Measurements from ENCODE around the gene RASAL1. TPM values are rescaled to one million over a fixed set of nuclear protein-coding genes. Genes with fewer than 3 reads are reported as not detected.

The RASAL1 gene
- total and polyA plus RNA-seq, 2 experiments from 2014 or later = not detected

- no peaks in the 10 kb centered on the region for H3K9me3 ChIP-seq (ENCODE audit: low read depth)
- in situ Hi-C loops (cut with MboI) = no loop called here
- H3K27me3 ChIP-seq (replicated peaks; ENCODE audit: insufficient read depth) = no peaks in the 10 kb centered on the region
- no peaks in the 10 kb centered on the region for H4K20me1 ChIP-seq (ENCODE audit: insufficient read depth)
- no peaks in the 10 kb centered on the region for H3K36me3 ChIP-seq (ENCODE audit: low read depth)
- no peak for DNase-seq
- H3K4me3 ChIP-seq = no peak overlapping the region
- H3K9ac ChIP-seq = no peak overlapping the region
- H3K79me2 ChIP-seq (ENCODE audit: insufficient read depth) = no peaks in the 10 kb centered on the region
- H3F3A ChIP-seq (ENCODE audit: insufficient read depth) = no peaks in the 10 kb centered on the region
- no peak overlapping the region for H3K4me2 ChIP-seq (ENCODE audit: unreplicated experiment)
- TF ChIP-seq EZH2phosphoT487 (IDR thresholded peaks at IDR 0.05; ENCODE audit: insufficient read depth, low read depth) (no peak), EZH2 (IDR thresholded peaks at IDR 0.05; ENCODE audit: insufficient read depth, poor library complexity, severe bottlenecking) (no peak)
- no peaks in the 10 kb centered on the region for H3K9me2 ChIP-seq (ENCODE audit: insufficient read depth)
- H3K27ac ChIP-seq = no peak overlapping the region
- no peak overlapping the region for H2AFZ ChIP-seq
- no peaks in the 10 kb centered on the region for H3K4me1 ChIP-seq (ENCODE audit: insufficient read depth)
- 42 to 45% methylated on average over 9 of the region's 9 CpGs for WGBS, 2 experiments (ENCODE audit: low coverage in 1 of 2, low lambda C conversion rate in 2 of 2, missing lambda C conversion rate in 2 of 2)
Observed at GRCh38 chr12:113128802-113129663, 6.5 kb downstream of the RASAL1 start.

GRCh38 chr12:113127791-113128199 lies 7.8 kb downstream of the RASAL1 start:
- in situ Hi-C loops (cut with MboI) = no loop called here
- H3F3A ChIP-seq (ENCODE audit: insufficient read depth) = no peaks in the 10 kb centered on the region
- no peak for TF ChIP-seq EZH2 (IDR thresholded peaks at IDR 0.05; ENCODE audit: insufficient read depth, poor library complexity, severe bottlenecking)
- no peak for TF ChIP-seq EZH2phosphoT487 (IDR thresholded peaks at IDR 0.05; ENCODE audit: insufficient read depth, low read depth)

GRCh38 chr12:113120670-113121370 lies 14.7 kb downstream of the RASAL1 start:
- DNase-seq = no peak

More at GRCh38 chr12:113127791-113128199, 7.8 kb downstream of the RASAL1 start:
- H3K27ac ChIP-seq = no peak overlapping the region
- no peaks in the 10 kb centered on the region for H3K4me1 ChIP-seq (ENCODE audit: insufficient read depth)
- H3K9me3 ChIP-seq (ENCODE audit: low read depth) = no peaks in the 10 kb centered on the region
- no peaks in the 10 kb centered on the region for H3K36me3 ChIP-seq (ENCODE audit: low read depth)
- DNase-seq = no peak
- H3K9ac ChIP-seq = no peak overlapping the region
- H2AFZ ChIP-seq = no peak overlapping the region
- no peaks in the 10 kb centered on the region for H3K9me2 ChIP-seq (ENCODE audit: insufficient read depth)
- H3K4me2 ChIP-seq (ENCODE audit: unreplicated experiment) = no peak overlapping the region
- no peaks in the 10 kb centered on the region for H3K79me2 ChIP-seq (ENCODE audit: insufficient read depth)
- H4K20me1 ChIP-seq (ENCODE audit: insufficient read depth) = no peaks in the 10 kb centered on the region
- H3K4me3 ChIP-seq = no peak overlapping the region
- 30 to 31% methylated on average over 13 to 15 of the region's 15 CpGs for WGBS, 2 experiments (ENCODE audit: low coverage in 1 of 2, low lambda C conversion rate in 2 of 2, missing lambda C conversion rate in 2 of 2)
- H3K27me3 ChIP-seq (replicated peaks; ENCODE audit: insufficient read depth) = 0 out of 2 replicates have a peak, but pooled peaks cover 5% of the 10 kb centered on the region

GRCh38 chr12:113119980-113120669 lies 15.4 kb downstream of the RASAL1 start:
- Histone ChIP-seq H2AFZ (no peak overlapping the region), H4K20me1 (ENCODE audit: insufficient read depth) (no peaks in the 10 kb centered on the region), H3K36me3 (ENCODE audit: low read depth) (no peaks in the 10 kb centered on the region), H3K27me3 (replicated peaks; ENCODE audit: insufficient read depth) (0 out of 2 replicates have a peak, but pooled peaks cover 12% of the 10 kb centered on the region), H3K9me3 (ENCODE audit: low read depth) (no peaks in the 10 kb centered on the region), H3K9ac (no peak overlapping the region), H3K4me3 (no peak overlapping the region), H3K27ac (no peak overlapping the region), H3K79me2 (ENCODE audit: insufficient read depth) (no peaks in the 10 kb centered on the region), H3K4me1 (ENCODE audit: insufficient read depth) (no peaks in the 10 kb centered on the region), H3K4me2 (ENCODE audit: unreplicated experiment) (no peak overlapping the region), H3K9me2 (ENCODE audit: insufficient read depth) (no peaks in the 10 kb centered on the region), H3F3A (ENCODE audit: insufficient read depth) (no peaks in the 10 kb centered on the region)
- no peak for DNase-seq
- 12 to 21% methylated on average over 4 of the region's 4 CpGs for WGBS, 2 experiments (ENCODE audit: low coverage in 1 of 2, low lambda C conversion rate in 2 of 2, missing lambda C conversion rate in 2 of 2)
- TF ChIP-seq EZH2 (IDR thresholded peaks at IDR 0.05; ENCODE audit: insufficient read depth, poor library complexity, severe bottlenecking) = no peak
- no peak for TF ChIP-seq EZH2phosphoT487 (IDR thresholded peaks at IDR 0.05; ENCODE audit: insufficient read depth, low read depth)
- in situ Hi-C loops (cut with MboI) = no loop called here

More at GRCh38 chr12:113120670-113121370, 14.7 kb downstream of the RASAL1 start:
- 0 out of 2 replicates have a peak, but pooled peaks cover 12% of the 10 kb centered on the region for H3K27me3 ChIP-seq (replicated peaks; ENCODE audit: insufficient read depth)
- H3K4me1 ChIP-seq (ENCODE audit: insufficient read depth) = no peaks in the 10 kb centered on the region
- H4K20me1 ChIP-seq (ENCODE audit: insufficient read depth) = no peaks in the 10 kb centered on the region
- no peaks in the 10 kb centered on the region for H3K36me3 ChIP-seq (ENCODE audit: low read depth)
- no peak overlapping the region for H3K4me2 ChIP-seq (ENCODE audit: unreplicated experiment)
- H3K4me3 ChIP-seq = no peak overlapping the region
- no peaks in the 10 kb centered on the region for H3F3A ChIP-seq (ENCODE audit: insufficient read depth)
- H3K9me3 ChIP-seq (ENCODE audit: low read depth) = no peaks in the 10 kb centered on the region
- H3K9ac ChIP-seq = no peak overlapping the region
- H2AFZ ChIP-seq = no peak overlapping the region
- no peak overlapping the region for H3K27ac ChIP-seq
- H3K79me2 ChIP-seq (ENCODE audit: insufficient read depth) = no peaks in the 10 kb centered on the region
- TF ChIP-seq EZH2 (IDR thresholded peaks at IDR 0.05; ENCODE audit: insufficient read depth, poor library complexity, severe bottlenecking) (no peak), EZH2phosphoT487 (IDR thresholded peaks at IDR 0.05; ENCODE audit: insufficient read depth, low read depth) (no peak)
- H3K9me2 ChIP-seq (ENCODE audit: insufficient read depth) = no peaks in the 10 kb centered on the region
- WGBS, 2 experiments (ENCODE audit: low coverage in 1 of 2, low lambda C conversion rate in 2 of 2, missing lambda C conversion rate in 2 of 2) = 15 to 19% methylated on average over 3 of the region's 3 CpGs
- in situ Hi-C loops (cut with MboI) = no loop called here
